ENCODE data around the gene PCP4. TPM values are rescaled to one million over a fixed set of nuclear protein-coding genes. Genes with fewer than 3 reads are reported as not detected.

The PCP4 gene
- polyA plus RNA-seq, 4 donors = 11.9 to 14.7 (median 13.9) TPM

DNA sequence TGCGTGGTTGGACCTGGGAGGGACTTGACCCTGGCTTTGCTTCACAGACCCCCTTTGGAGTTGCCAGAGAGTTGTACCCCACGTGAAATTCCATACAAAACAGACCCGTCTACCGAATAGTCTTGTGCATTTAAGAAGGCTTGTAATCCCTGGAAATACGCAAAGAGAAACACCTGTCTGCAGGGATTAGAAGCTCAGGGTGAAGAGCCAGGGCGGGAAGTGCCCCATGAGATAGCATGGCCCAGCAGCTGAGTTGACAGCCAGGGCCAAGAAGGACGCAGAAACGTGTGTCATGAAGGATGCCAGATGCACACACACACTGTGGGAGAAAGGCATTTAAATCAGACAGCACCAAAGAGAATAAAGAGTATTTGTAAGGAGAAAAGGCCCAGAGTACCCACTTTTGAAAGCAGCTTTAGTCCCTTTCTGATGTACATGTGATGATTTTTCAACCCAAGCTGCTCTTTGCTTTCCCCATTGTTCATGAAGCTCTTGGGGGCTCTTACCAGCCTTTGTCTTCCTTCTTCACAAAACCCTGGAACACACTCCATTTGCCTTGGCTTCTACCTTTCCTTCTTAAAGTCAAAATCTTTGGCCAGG lies 46.6 kb downstream of the PCP4 start:
- no peak for DNase-seq (ENCODE audit: low read depth in 4 of 4, low spot score in 3 of 4)

DNA sequence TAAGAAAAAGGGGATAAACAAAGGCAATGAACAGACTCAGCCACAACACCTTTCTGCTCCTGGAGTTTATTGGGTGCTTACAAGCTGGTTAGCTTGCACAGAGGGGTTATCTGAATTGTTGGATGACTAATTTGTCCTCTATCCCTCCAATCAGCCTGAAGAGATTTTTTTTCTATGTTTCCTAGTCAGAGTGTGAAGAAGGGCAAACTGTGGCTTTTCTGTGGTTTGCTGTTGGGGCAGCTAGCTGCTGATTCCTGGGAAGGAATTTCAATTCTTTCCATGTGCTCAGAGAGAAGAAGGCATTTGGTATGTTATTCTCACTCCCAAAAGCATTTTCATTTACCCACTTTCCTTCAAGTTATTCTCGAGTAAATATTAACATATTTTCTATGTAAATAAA lies 48.6 kb downstream of the PCP4 start:
- DNase-seq (ENCODE audit: low read depth in 4 of 4, low spot score in 3 of 4) = no peak

DNA sequence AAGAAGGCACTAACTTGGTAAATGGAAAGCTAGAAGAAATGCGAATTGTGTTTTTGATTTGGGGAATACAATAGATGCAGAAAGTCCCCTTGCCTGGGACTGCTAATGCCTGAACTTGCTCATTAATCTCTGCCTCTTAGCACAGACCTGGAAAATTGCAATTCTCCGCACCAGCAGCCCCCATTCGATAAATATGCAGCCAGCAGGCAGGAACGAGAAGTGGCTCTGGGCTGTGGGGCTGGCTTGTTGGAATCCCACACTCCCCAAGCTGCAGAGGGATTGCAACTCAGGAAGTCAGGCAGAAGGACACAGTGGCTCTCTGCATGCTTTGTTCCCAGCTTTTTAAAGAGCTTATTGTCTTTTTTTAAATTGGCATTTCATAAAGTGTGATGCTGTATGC lies 51.3 kb downstream of the PCP4 start:
- no peak for DNase-seq (ENCODE audit: low read depth in 4 of 4, low spot score in 3 of 4)

GRCh38 chr21:39923476-39923875 lies 56.2 kb downstream of the PCP4 start:
- no peak for DNase-seq (ENCODE audit: low read depth in 4 of 4, low spot score in 3 of 4)

DNA sequence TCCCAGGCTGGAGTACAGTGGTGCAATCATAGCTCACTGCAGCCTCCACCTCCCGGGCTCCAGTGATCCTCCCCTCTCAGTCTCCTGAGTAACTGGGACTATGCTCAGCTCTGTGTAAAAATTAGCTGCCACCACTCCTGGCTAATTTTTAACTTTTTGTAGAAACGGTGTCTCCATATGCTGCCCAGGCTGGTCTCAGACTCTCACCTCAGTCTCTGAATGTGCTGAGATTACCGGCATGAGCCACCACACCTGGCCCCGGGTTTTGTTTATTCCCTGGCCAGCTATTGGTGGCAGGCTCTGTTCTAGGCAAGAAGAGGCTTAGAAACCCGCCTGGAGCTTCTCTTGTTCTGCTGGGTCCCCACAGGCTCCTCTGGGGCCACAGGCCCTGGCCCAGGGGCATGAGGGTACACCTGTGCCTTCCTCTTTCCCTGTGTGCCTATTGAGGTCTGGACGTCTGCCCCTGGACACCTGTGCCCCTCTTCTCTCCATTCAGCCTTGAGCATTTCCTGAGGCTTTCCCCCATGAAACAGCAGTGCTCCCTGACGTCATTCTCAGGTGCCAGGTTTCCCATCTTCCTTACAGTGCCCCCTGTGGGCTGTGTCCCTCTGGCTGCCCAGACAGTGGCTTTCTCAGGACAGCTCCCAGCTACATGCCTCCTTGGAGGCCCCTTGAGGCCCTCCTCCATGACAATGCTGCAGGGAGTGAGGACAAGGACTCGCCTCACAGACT lies 57.5 kb downstream of the PCP4 start:
- no peak for DNase-seq (ENCODE audit: low read depth in 4 of 4, low spot score in 3 of 4)

DNA sequence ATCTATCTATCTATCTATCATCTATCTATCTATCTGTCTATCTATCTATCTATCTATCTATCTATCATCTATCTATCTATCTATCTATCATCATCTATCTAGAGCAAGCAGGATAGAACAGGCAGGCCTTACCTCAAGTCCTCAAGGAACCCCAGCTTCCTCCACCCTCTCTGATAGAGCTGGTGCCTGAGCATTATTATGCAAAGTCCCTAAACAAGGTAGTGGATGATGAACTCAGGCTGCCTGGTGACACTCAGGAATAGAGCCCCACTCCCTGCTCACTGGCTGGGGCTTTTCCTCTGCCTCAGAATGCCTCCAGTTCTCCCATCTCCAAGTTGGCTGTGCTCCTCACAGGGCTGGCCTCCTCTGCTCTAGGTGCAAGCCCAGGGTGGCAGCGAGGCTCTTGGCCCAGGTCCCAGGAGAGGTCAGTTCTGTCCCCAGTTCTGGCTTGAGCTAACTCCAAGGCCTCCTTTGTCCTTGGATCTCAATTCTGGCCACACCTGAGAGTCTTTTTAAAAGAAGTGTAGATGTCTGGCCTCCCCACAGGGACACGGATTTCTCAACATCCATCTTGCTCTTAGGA lies 60.2 kb downstream of the PCP4 start:
- no peak for DNase-seq (ENCODE audit: low read depth in 4 of 4, low spot score in 3 of 4)

DNA sequence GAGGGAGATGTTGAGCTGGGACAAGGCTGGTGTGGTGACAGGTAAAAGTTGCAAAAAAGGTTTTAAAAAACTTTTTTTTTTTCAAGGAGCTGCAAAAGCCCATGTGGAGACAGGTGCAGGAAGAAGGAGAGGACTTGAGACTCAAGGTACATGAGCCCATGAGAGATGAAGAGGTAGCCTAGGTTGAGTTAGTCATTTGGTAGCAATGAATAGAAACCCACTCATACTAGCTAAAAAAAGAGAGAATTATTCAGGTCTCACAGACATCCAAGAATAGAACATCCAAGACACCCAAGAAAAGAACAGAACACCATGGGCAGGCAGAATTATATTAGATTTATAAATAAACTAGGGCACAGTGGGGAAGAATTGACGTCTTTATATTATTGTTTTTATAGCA lies 65.1 kb downstream of the PCP4 start:
- no peak for DNase-seq (ENCODE audit: low read depth in 4 of 4, low spot score in 3 of 4)

DNA sequence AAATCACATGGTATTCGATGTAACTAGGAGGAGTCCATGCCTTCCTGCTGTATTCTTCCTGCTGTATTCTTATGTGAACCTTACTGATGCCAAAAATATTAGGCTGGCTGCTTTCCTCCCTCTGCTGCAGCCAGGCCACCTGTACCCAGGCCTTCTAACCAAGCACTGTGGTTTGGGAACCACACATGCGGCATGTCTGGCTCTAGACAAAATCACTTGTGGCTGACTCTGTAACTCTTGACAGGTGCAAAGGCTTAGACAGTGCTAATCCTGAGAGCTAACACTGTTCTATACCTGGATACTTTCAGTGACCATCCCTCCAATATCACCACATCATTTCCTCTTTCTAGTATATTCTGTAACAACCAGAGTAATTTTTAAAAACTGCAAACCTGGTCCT lies 67.7 kb downstream of the PCP4 start:
- no peak for DNase-seq (ENCODE audit: low read depth in 4 of 4, low spot score in 3 of 4)

GRCh38 chr21:39935716-39936115 lies 68.5 kb downstream of the PCP4 start:
- no peak for DNase-seq (ENCODE audit: low read depth in 4 of 4, low spot score in 3 of 4)

DNA sequence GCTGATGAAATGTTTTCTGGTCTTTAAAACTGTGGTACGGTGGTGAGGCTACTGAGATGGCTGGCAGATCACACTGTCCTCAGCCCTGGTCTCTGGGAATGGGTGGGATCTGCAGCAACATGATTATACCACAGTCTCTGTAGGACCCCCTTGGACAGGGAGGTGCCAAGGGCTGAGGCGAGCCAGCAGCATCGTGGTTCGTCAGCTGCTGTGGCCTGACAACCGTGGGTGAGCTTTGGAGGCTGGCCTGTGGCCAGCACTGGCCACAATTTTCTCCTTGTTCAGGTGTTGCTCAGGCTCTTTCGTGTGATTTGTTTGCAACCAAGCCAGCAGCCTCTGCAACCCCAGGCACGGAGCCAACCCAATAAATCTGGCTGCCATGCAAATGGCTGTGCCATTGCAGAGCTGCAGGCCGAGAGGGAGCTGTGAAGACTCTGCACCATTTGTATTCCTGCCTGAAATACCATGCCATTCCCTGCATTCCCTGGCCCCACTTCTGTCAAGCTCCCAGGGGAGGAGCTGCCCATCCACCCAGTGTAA lies 70.9 kb downstream of the PCP4 start:
- no peak for DNase-seq (ENCODE audit: low read depth in 4 of 4, low spot score in 3 of 4)

DNA sequence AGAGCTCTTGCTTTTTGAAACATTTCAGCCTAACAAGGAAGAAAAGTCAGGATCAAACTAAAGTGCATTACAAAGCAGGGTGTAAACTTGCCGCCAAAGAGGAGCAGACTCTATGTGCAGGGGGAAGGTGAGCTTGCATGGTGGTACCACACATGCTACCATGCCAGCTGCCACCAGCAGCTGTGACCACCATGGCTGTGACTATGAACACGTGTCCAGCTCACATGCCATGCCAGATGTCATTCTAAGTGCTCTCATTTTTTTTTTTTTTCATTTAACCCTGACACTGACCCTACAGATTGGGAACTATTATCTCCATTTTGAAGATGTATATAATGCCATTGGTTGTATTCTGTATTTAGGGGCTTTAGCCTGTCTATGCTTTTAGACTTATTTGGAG lies 79.0 kb downstream of the PCP4 start:
- no peak for DNase-seq (ENCODE audit: low read depth in 4 of 4, low spot score in 3 of 4)

GRCh38 chr21:39947031-39947430 lies 79.8 kb downstream of the PCP4 start:
- no peak for DNase-seq (ENCODE audit: low read depth in 4 of 4, low spot score in 3 of 4)

- DNase-seq (ENCODE audit: low read depth in 4 of 4, low spot score in 3 of 4) = no peak
These were observed 84.2 kb downstream of the PCP4 start for GRCh38 chr21:39951183-39952101.

GRCh38 chr21:39952265-39952664 lies 85.0 kb downstream of the PCP4 start:
- DNase-seq (ENCODE audit: low read depth in 4 of 4, low spot score in 3 of 4) = no peak

GRCh38 chr21:39954570-39954969 lies 87.3 kb downstream of the PCP4 start:
- DNase-seq (ENCODE audit: low read depth in 4 of 4, low spot score in 3 of 4) = no peak

DNA sequence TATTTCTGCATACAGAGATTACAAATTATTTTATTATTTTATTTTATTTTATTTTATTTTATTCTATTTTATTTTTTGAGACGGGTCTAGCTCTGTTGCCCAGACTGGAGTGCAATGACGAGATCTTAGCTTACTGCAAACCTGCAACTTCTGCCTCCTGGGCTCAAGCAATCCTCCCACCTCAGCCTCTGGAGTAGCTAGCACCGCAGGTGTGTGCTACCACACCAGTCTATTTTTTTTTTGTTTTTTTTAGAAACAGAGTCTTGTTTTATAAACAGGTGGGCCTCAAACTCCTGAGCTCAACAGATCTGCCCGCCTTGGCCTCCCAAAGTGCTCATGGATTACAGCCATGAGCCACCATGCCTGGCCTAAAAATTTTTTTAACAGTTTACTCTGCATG lies 88.1 kb downstream of the PCP4 start:
- no peak for DNase-seq (ENCODE audit: low read depth in 4 of 4, low spot score in 3 of 4)

DNA sequence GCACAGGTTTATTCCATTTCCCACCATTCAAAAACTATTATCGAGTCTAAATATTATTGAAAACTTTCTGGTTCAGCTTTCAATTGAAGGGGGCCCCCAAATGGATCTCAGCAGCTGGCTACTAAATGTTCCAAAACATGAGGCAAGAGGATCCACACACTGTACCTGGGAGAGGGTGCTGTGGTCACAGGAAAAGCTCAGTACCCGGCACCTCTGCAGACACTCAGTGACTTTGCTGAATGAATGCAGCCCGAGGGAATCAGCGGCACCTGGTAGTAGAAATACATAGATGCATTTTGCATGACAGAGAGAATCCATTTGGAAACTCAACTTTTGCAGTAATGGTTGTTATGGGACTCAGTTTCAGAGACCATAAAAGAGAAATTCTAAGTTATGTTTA lies 89.3 kb downstream of the PCP4 start:
- DNase-seq (ENCODE audit: low read depth in 4 of 4, low spot score in 3 of 4) = no peak

DNA sequence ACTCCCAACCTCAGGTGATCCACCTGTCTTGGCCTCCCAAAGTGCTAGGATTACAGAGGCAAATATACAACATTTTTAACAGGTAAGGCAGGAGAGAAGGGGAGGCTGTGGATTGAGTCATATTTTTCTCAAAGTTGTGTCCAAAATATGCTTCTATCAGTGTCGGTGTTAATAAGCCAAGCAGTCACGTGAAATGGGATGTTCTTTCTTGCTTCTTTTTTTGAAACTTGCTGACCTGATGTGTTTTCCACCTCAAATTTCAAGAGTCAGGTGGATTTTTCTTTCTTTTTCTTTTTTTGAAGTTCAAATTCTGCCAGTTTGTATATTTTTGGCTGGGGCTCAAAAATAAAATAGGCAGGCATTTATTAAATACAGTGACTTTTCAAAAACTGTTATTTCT lies 91.5 kb downstream of the PCP4 start:
- no peak for DNase-seq (ENCODE audit: low read depth in 4 of 4, low spot score in 3 of 4)

- DNase-seq (ENCODE audit: low read depth in 4 of 4, low spot score in 3 of 4) = no peak
These were observed 94.0 kb downstream of the PCP4 start for GRCh38 chr21:39961251-39961650.

- no peak for DNase-seq (ENCODE audit: low read depth in 4 of 4, low spot score in 3 of 4)
These were observed 97.8 kb downstream of the PCP4 start for GRCh38 chr21:39965026-39965425.

GRCh38 chr21:39966786-39967185 lies 99.5 kb downstream of the PCP4 start:
- DNase-seq (ENCODE audit: low read depth in 4 of 4, low spot score in 3 of 4) = no peak

Measured in right renal pelvis (tissue), 4 donors.